ENCODE results near the gene RTTN. TPM values are rescaled to one million over a fixed set of nuclear protein-coding genes. Genes with fewer than 3 reads are reported as not detected.

Gene RTTN
- total and polyA plus RNA-seq, 10 of the 15 experiments (the other 5 are each of a cell fraction or from before 2014, with no cell fraction given), result 9.4 to 36.6 (median 15.7) TPM

DNA sequence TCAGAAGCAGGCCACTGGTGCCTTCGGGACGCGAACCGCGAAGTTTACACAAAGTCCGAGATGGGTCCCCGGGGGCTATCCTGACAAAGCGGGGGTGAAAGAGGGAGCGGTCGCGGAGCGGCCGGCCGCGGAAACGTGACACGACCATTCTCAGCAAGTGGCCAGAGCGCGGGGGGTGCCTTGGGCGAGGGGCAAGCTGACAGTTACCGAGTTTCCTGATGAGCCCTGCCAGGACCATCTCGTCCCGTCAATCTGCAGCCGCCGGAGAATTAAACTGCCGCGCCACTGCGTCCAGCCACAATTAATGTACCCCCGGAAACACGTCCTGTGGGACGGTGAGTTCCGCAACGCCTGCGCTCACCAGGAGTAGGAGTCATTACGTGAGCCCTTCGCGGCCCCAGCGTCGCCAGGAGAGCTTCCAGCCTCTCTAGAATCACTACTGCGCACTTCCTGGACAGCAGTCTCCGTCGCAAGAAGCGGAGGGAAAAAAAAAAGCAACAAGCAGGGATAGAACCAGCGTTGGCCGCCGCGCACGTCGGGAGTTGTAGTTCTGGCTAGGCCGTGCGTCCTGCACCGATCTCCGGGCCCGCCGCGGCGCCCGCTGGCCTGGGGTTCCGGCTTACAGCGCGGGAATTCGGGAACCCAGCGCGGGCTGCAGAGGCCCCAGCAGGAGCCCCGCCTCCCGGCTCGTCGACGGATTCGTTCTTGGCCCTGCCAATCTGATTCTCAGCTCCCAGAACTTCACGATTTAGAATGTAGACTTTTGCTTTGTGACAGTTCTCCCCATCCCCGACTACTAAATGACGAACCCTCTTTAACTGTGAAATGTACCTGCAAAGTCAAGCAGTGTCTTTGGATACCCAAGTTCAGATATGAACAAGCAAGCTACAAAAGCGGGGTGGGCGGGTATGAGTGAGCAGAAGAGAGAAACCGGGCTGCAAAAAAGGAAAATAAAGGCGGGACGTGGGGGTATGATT lies at the start of gene RTTN (continued):
- TF ChIP-seq ETV6 (conservative IDR thresholded peaks at IDR 0.05 in 1 of 2, IDR thresholded peaks at IDR 0.05 in 1 of 2; ENCODE audit: borderline replicate concordance in 1 of 2, low read depth in 1 of 2) (peak in 1 of 2 experiments; percentile 62; a peak in 1 of 4 replicates), CHD1 (IDR thresholded peaks at IDR 0.05; ENCODE audit: low read depth, low read length) (no peak; the same call in 1 of the 2 replicates), EP300 (IDR thresholded peaks at IDR 0.05; ENCODE audit: borderline replicate concordance in 1 of 2, control insufficient read depth in 1 of 2, low read depth in 2 of 2, low read length in 2 of 2) (no peak), NFYB (IDR thresholded peaks at IDR 0.05; ENCODE audit: insufficient read depth, low read depth, low read length) (peak; percentile 84), CHD2 (IDR thresholded peaks at IDR 0.05; ENCODE audit: borderline replicate concordance, low read depth, low read length) (peak; percentile 79), RB1 (IDR thresholded peaks at IDR 0.05; ENCODE audit: borderline replicate concordance) (peak; percentile 99), EED (IDR thresholded peaks at IDR 0.05; ENCODE audit: low read depth) (peak; percentile 58), TCF7 (IDR thresholded peaks at IDR 0.05; ENCODE audit: borderline replicate concordance) (peak; percentile 68), SMC3 (IDR thresholded peaks at IDR 0.05; ENCODE audit: borderline replicate concordance, low read length) (no peak; the same call in 1 of the 2 replicates), SMARCA5 (IDR thresholded peaks at IDR 0.05) (peak; percentile 66; the same call in 1 of the 2 replicates), MTA3 (IDR thresholded peaks at IDR 0.05; ENCODE audit: borderline replicate concordance, low read length) (no peak), HCFC1 (IDR thresholded peaks at IDR 0.05; ENCODE audit: low read length) (peak; percentile 91), RELA (IDR thresholded peaks at IDR 0.05; ENCODE audit: borderline replicate concordance, partially characterized antibody) (peak; percentile 87), HDAC6 (IDR thresholded peaks at IDR 0.05; ENCODE audit: unreplicated experiment) (no peak), GABPA (IDR thresholded peaks at IDR 0.05; ENCODE audit: low read depth) (peak; percentile 93), MEF2B (IDR thresholded peaks at IDR 0.05; ENCODE audit: partially characterized antibody, poor library complexity, severe bottlenecking) (peak; percentile 56), DPF2 (IDR thresholded peaks at IDR 0.05) (peak; percentile 88), CBX3 (IDR thresholded peaks at IDR 0.05; ENCODE audit: borderline replicate concordance, low read depth) (no peak), RBBP5 (conservative IDR thresholded peaks at IDR 0.05) (peak; percentile 65; the same call in 1 of the 2 replicates), CREB1 (IDR thresholded peaks at IDR 0.05; ENCODE audit: low read depth) (peak; percentile 96)
- TF ChIP-seq, protein P1, sequence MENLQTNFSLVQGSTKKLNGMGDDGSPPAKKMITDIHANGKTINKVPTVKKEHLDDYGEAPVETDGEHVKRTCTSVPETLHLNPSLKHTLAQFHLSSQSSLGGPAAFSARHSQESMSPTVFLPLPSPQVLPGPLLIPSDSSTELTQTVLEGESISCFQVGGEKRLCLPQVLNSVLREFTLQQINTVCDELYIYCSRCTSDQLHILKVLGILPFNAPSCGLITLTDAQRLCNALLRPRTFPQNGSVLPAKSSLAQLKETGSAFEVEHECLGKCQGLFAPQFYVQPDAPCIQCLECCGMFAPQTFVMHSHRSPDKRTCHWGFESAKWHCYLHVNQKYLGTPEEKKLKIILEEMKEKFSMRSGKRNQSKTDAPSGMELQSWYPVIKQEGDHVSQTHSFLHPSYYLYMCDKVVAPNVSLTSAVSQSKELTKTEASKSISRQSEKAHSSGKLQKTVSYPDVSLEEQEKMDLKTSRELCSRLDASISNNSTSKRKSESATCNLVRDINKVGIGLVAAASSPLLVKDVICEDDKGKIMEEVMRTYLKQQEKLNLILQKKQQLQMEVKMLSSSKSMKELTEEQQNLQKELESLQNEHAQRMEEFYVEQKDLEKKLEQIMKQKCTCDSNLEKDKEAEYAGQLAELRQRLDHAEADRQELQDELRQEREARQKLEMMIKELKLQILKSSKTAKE (IDR thresholded peaks at IDR 0.05; ENCODE audit: low read depth, poor library complexity, severe bottlenecking), result peak; percentile 48
- TF ChIP-seq, protein P2, sequence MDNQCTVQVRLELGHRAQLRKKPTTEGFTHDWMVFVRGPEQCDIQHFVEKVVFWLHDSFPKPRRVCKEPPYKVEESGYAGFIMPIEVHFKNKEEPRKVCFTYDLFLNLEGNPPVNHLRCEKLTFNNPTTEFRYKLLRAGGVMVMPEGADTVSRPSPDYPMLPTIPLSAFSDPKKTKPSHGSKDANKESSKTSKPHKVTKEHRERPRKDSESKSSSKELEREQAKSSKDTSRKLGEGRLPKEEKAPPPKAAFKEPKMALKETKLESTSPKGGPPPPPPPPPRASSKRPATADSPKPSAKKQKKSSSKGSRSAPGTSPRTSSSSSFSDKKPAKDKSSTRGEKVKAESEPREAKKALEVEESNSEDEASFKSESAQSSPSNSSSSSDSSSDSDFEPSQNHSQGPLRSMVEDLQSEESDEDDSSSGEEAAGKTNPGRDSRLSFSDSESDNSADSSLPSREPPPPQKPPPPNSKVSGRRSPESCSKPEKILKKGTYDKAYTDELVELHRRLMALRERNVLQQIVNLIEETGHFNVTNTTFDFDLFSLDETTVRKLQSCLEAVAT (IDR thresholded peaks at IDR 0.05), result peak; percentile 84
